ENCODE results near the gene ARMH1.
A peak's percentile ranks its signal among the peaks of the same experiment; 100 is the strongest.

GRCh38 chr1:44631647-44632539 is 42.6 kb upstream of the ARMH1 start:
- TF ChIP-seq POLR2AphosphoS5 (IDR thresholded peaks at IDR 0.05) (peak; percentile 81 to 87), CTCF (IDR thresholded peaks at IDR 0.05) (peak in 1 of 6 experiments; percentile 20), POLR2A (IDR thresholded peaks at IDR 0.05) (peak in 3 of 4 donors; percentile 83 to 94 (median 90)), EP300 (IDR thresholded peaks at IDR 0.05) (no peak)
